Heart left ventricle (tissue), 13 donors: ENCODE measurements around the gene LRP5.

ENCODE experiments used
- CTCF ChIP-seq, 12 donors: fragments of 200-600 bp; sonication (generic) in 4 of 12; IDR thresholded peaks; one replicate each; pipeline versions ENCODE4 v1.5.0 to v1.8.0; 2018 to 2022; ENCODE audit warnings: antibody characterized with exemption in 12 of 12, mild to moderate bottlenecking in 5 of 12
- POLR2A ChIP-seq, 2 donors: fragments of 450-650 bp; IDR thresholded peaks; one replicate each; pipeline ENCODE4 v1.6.1; 2017; ENCODE audit warnings: antibody characterized with exemption in 2 of 2, mild to moderate bottlenecking in 2 of 2, moderate library complexity in 2 of 2
- donor health status: ischemic (EF 13 %, LVEDD 7.1; RV severe dilation, severe dysfunction).
- donor health status: DM: no; HTN: yes; CAD: no.
- donor health status: DM: no; HTN: no; CAD: no.
- donor health status: ischemic (EF 25% LVEDD 6.9; RV normal size, moderate dysfunction).
- donor health status: ischemic (EF 25% LVEDD 5.7; RV mildly dilated, moderate dysfunction).
- donor health status: ischemic (EF 35%, LVEDD 5.7; RV mildly dilated, moderate dysfunction).
- donor health status: nonischemic (EF 11% LVEDD 7.7; RV severe dilation, severe dysfunction).
- donor health status: DM: yes; HTN: yes; CAD: no.
- donor health status: PGD.
- donor health status: ischemic (EF 29% LVEDD 5.4; RV normal size, mild dysfunction).
- donor health status: nonischemic (EF 23%, LVEDD 6.1; RV moderate dilation, normal function).

- no peak for TF ChIP-seq POLR2A (IDR thresholded peaks at IDR 0.05)
- TF ChIP-seq CTCF (IDR thresholded peaks at IDR 0.05) = no peak
Observed at GRCh38 chr11:68308068-68308467, 4.3 kb upstream of the LRP5 start.
